WERI-Rb-1 (cell line): ENCODE measurements around the gene SVIP.

Source experiments
- DNase-seq: peaks from one replicate; pipeline ENCODE4 v3.0.0-alpha.2; 2020
- H3K27ac ChIP-seq: fragments of 250-450 bp; sonication (Bioruptor Pico); 2 replicates; pipeline ENCODE4 v1.5.1; 2020; ENCODE audit warnings: mild to moderate bottlenecking, moderate library complexity
- H3K27me3 ChIP-seq: fragments of 250-450 bp; sonication (Bioruptor Pico); 2 replicates; pipeline ENCODE4 v1.5.1; 2021; ENCODE audit warnings: mild to moderate bottlenecking, low read depth, moderate library complexity; ENCODE audit not compliant: insufficient read depth, severe bottlenecking
- H3K36me3 ChIP-seq: fragments of 250-450 bp; sonication (Bioruptor Pico); 2 replicates; pipeline ENCODE4 v1.5.1; 2020; ENCODE audit warnings: mild to moderate bottlenecking, moderate library complexity
- H3K4me3 ChIP-seq: 2 replicates; pipeline ENCODE4 v1.5.1; 2011; ENCODE audit warnings: low read depth, mild to moderate bottlenecking, control low read depth, low read length
- H3K9me3 ChIP-seq: fragments of 250-450 bp; sonication (Bioruptor Pico); 2 replicates; pipeline ENCODE4 v1.5.1; 2021; ENCODE audit warnings: mild to moderate bottlenecking, moderate library complexity; ENCODE audit not compliant: severe bottlenecking
- CTCF ChIP-seq: IDR thresholded peaks from 2 replicates; pipeline ENCODE4 v1.5.1; 2011; ENCODE audit warnings: low read depth, mild to moderate bottlenecking, control low read depth, inconsistent platforms, low read length

The SVIP gene

DNA sequence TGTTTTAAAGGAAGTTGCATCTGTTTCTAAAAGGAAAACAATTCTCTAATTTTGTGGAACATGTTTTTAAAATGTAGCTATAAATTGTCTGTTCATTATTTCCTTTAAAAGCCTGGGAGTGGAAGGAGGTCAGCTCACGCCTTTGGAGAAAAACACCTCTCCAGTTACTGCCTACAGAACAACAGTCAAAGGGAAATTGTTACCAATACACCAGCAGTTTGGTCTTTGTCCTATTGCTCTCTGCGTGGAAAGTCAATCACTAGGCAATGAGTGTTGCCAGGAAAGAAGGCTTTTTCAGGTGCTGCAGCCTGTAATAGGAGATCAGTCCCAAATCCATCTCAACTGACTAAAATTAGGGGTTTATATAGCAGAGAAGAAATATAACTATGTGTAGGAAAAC, 22.2 kb downstream of the SVIP start:
- TF ChIP-seq CTCF = no peak
- Histone ChIP-seq H3K27me3 (no peaks in the 10 kb centered on the region), H3K36me3 (no peaks in the 10 kb centered on the region), H3K9me3 (no peaks in the 10 kb centered on the region), H3K4me3 (no peak overlapping the region), H3K27ac (no peak overlapping the region)
- DNase-seq = no peak

- DNase-seq = no peak
- Histone ChIP-seq H3K27ac (no peak overlapping the region), H3K4me3 (no peak overlapping the region), H3K36me3 (no peaks in the 10 kb centered on the region), H3K27me3 (no peaks in the 10 kb centered on the region), H3K9me3 (no peaks in the 10 kb centered on the region)
- no peak for TF ChIP-seq CTCF
These were observed 26.7 kb downstream of the SVIP start for GRCh38 chr11:22802861-22803260.

DNA sequence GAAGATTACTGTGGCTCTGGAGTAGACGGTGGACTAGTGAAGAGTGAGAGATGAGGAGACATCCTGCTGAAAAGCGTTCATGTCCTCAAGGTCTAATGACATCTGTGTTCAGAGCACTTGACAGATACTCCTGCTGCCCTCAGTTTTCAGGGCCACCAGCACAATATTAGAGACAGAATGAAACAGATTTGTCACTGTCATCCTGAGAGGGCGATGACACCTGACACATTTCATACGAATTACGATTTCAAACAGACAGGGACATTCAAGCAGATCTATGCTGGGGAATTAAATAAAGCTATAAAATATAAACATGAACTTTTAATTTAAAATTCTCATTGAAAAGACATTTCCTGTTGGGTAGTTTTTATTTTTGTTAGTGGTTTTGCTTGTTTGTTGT, 29.1 kb downstream of the SVIP start:
- no peaks in the 10 kb centered on the region for H3K36me3 ChIP-seq
- no peak overlapping the region for H3K27ac ChIP-seq
- no peaks in the 10 kb centered on the region for H3K27me3 ChIP-seq
- TF ChIP-seq CTCF = no peak
- no peaks in the 10 kb centered on the region for H3K9me3 ChIP-seq
- DNase-seq = no peak
- H3K4me3 ChIP-seq = no peak overlapping the region

DNA sequence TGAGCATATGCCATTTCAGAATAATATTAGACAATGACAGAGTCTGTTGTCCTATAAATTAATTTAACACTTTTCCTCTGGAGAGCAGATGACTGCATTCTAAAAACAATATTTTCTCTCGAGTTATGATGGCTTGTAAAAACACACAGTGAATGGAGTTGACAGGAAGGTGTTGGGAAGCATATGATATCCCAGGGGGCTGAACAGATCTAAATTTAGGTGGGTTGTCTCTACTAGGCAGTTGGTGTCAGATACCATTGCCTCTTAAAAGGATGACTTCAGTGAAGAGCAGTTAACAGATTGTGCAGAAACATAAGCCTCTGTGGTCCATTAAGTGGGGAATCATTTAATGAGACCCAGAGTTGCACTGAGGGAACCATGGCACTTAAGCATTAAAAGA, 30.7 kb downstream of the SVIP start:
- DNase-seq = no peak
- Histone ChIP-seq H3K36me3 (no peaks in the 10 kb centered on the region), H3K4me3 (no peak overlapping the region), H3K27me3 (no peaks in the 10 kb centered on the region), H3K9me3 (no peaks in the 10 kb centered on the region), H3K27ac (no peak overlapping the region)
- no peak for TF ChIP-seq CTCF

DNA sequence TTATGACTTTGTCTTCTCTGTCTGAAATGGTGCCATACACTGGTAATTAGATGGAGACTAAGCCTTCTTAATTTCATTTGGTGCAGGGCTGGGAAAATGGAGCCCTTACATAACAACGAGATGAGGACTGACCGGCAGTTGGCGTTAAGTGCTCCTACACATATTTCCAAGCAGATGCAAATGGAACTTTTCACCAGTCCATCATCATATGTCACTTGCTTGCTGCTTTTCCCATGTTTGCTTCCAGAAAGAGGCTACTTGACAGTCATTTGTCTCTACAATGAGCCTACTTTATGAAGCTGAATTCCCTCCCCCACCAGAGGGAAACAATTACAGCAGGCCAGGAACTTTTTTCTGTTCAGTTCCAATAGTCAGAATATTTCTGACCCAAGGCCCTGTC, 32.6 kb downstream of the SVIP start:
- no peak overlapping the region for H3K27ac ChIP-seq
- no peak overlapping the region for H3K4me3 ChIP-seq
- no peak for TF ChIP-seq CTCF
- no peak for DNase-seq
- no peaks in the 10 kb centered on the region for H3K27me3 ChIP-seq
- H3K36me3 ChIP-seq = no peaks in the 10 kb centered on the region
- no peaks in the 10 kb centered on the region for H3K9me3 ChIP-seq

GRCh38 chr11:22795914-22796313, 33.7 kb downstream of the SVIP start:
- no peaks in the 10 kb centered on the region for H3K27me3 ChIP-seq
- TF ChIP-seq CTCF = no peak
- H3K9me3 ChIP-seq = no peaks in the 10 kb centered on the region
- no peak overlapping the region for H3K4me3 ChIP-seq
- no peak overlapping the region for H3K27ac ChIP-seq
- no peak for DNase-seq
- H3K36me3 ChIP-seq = no peaks in the 10 kb centered on the region
